Activated CD8-positive, alpha-beta memory T cell treated with anti-CD3 and anti-CD28 coated beads for 48 hours (primary cell): Measurements from ENCODE around the gene BCORL1.

ENCODE experiments used
- DNase-seq, 3 experiments: peaks; one replicate each; pipeline ENCODE4 v3.0.0-alpha.2; 2020; ENCODE audit warnings: low read depth in 2 of 3, low spot score in 2 of 3

Gene BCORL1

DNA sequence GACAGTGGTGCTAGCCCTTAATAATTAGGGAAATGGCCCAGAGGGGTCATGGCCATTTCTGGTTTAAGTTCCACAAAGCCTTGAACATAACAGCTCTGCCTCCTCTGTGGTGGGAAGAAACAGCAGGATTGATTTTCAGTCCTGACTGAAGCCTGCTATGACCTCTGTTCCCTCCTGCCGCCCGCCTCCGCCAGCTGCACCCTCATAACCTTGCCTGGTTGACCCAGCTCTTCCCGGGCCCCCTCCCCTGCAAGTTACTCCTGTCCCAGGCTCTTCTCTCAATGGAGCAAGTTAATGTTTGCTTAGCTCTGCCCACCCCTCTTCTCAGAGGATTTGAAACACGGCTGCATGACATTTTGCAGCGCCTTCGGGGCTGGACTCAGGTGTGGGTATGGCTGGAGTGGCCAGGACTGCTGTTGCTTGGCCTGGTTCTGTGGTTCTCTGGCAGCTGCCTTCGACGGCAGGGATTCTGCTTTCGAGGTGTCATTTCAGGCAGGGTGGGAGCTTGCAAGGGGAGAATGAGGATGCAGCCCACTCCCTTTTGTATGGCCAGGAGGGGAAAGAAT is 27.3 kb downstream of the BCORL1 start:
- no peak for DNase-seq

DNA sequence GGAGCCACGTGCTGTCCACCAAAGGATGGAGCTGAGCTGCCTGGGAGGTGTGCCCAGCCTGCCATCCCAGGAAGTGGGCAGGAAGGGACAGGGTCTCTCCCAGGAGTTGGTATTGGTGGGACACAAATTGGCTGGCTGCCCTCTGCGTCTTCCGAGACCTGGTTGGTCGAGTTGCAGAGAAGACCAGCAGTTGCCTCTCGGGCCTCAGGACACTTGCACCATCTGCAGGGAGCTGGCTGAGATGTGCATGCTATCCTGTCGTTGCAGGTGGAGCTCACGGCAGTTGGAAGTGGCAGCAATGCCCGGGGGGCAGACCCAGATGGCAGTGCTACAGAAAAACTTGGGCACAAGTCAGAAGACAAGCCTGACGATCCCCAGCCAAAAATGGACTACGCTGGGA is 30.2 kb downstream of the BCORL1 start:
- DNase-seq, result no peak

DNA sequence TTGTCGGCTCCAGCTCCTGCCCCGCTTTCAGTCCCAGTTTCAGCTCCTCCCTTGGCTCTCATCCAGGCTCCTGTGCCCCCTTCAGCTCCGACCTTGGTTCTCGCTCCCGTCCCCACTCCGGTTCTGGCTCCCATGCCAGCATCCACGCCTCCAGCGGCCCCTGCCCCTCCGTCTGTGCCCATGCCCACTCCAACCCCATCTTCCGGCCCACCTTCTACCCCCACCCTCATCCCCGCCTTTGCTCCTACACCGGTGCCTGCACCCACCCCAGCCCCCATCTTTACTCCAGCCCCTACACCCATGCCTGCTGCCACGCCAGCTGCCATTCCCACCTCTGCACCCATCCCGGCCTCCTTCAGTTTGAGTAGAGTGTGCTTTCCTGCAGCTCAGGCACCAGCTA is 31.2 kb downstream of the BCORL1 start:
- no peak for DNase-seq

GRCh38 chrX:130014356-130014755 is 31.9 kb downstream of the BCORL1 start:
- no peak for DNase-seq

DNA sequence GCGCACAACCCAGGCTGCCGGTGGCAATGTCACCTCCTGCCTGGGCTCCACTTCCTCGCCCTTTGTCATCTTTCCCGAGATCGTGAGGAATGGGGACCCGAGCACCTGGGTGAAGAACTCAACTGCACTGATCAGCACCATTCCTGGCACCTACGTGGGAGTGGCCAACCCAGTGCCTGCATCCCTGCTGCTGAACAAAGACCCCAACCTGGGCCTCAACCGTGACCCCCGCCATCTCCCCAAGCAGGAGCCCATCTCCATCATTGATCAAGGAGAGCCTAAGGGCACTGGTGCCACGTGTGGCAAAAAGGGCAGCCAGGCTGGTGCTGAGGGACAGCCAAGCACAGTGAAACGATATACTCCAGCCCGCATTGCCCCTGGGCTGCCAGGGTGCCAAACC is 32.3 kb downstream of the BCORL1 start:
- no peak for DNase-seq

DNA sequence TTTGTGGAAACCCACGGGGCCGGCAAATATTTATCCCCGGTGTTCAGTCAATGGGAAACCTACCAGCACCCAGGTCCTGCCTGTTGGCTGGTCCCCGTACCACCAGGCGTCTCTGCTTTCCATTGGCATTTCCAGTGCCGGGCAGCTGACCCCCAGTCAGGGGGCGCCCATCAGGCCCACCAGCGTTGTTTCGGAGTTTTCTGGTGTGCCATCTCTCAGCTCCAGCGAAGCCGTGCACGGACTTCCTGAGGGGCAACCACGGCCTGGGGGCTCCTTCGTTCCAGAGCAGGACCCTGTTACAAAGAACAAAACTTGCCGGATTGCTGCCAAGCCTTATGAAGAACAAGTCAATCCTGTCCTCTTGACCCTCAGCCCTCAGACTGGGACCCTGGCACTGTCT is 32.7 kb downstream of the BCORL1 start:
- DNase-seq, result no peak

- DNase-seq, result no peak
These were observed 35.7 kb downstream of the BCORL1 start for GRCh38 chrX:130018143-130018542.

GRCh38 chrX:130020661-130021324 is 38.4 kb downstream of the BCORL1 start:
- DNase-seq, result no peak

GRCh38 chrX:130024127-130024526 is 41.7 kb downstream of the BCORL1 start:
- DNase-seq, result peak in 2 of 3 experiments; percentile 9 to 26

- no peak for DNase-seq
These were observed 42.8 kb downstream of the BCORL1 start for GRCh38 chrX:130025256-130025655.

DNA sequence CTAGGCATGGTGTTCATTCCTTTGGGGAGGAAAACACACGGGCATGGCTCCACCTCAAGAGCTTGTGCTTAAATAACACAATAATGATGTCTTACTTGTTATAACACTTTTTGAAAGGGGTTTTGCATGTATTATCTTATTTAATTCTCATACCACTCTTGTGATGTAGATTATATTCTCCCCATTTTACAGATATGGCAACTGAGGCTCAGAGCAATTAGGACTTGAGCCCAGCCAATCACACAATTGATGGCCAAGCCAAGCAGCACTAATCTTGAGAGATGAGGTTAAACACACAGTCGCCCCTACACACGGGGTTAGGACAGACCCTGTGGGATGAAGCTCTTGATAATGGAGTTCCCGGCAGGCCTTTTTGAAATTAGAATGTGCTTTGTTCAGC is 45.1 kb downstream of the BCORL1 start:
- no peak for DNase-seq

DNA sequence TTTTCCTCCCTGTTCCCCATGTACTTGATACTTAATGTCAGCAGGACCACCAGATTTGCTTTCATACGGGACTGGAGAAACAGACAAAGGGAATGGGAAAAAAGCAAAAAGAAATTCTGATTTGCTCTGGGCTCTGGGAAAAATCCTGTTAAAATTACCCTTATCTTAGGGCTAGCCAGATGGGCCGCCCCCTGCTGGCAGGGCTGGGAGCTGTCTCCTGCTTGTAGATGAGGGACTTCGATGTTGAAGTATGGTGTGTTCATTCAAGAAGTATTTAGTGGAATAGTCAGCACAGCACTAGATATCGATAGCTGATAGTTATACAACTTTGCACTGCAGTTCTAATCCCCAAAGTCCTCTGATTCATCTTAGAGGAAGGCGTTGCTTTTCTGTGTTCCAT is 45.8 kb downstream of the BCORL1 start:
- DNase-seq, result peak in 1 of 3 experiments; percentile 11

DNA sequence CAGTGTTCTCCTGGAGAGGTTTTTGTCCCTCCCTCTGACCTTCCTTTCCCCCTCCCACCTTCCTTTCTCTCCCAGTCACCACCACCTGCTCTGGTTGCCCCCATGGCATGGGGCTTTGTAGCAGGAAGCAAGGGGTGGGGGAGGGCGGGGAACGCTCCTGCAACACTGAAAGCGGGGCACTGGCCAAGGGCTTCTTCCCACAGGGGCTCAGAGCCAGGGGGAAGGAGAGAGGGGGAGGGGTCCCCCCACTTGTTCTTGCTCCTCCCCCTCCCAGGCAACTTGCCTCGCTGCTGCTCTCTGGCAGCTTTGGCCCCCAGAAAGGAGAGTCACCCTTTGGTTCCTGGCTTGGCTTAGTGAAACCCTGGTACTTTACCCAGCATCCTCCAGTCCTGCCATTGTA is 48.4 kb downstream of the BCORL1 start:
- no peak for DNase-seq

- DNase-seq, result no peak
These were observed 50.1 kb downstream of the BCORL1 start for GRCh38 chrX:130032552-130032951.

DNA sequence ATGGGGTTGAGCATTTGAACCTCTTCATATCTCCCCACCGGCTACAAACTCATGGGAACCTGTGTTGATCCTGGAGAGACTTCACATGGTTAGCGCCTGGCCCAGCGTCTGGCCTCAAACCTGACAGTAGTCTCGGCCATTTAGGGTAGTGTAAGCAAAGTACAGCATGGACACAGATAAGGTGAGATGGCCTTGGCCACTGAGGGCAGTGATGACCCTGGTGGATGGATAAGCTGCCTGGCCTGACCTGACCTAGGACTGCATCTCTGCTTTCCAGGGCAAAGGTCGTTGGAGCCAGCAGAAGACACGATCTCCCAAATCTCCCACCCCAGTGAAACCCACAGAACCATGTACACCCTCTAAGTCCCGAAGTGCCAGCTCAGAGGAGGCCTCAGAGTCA is 51.7 kb downstream of the BCORL1 start:
- no peak for DNase-seq

- DNase-seq, result no peak
These were observed 57.4 kb downstream of the BCORL1 start for GRCh38 chrX:130039847-130040246.

GRCh38 chrX:130047416-130047815 is 65.0 kb downstream of the BCORL1 start:
- no peak for DNase-seq

DNA sequence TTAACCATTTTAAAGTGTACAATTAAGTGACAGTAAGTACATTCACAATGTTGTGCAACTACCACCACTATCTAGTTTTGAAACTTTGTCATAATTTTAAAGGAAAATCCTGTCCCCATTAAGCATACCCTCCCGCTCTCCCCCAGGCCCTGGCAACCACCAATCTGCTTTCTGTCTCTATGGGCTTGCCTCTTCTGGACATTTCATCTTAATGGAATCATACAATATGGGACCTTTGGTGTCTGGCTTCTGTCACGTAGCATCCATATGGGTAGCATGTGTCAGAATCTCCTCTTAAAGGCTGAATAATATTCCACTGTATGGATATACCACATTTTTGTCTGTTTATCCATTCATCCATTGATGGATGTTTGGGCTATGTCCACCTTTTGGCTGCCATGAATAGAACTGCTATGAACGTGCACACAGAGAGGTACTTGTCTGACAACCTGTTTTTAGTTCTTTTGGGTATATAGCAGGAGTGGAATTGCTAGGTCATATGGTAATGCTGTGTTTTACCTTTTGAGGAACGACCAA is 66.3 kb downstream of the BCORL1 start:
- no peak for DNase-seq

- no peak for DNase-seq
These were observed 67.4 kb downstream of the BCORL1 start for GRCh38 chrX:130049821-130050220.

DNA sequence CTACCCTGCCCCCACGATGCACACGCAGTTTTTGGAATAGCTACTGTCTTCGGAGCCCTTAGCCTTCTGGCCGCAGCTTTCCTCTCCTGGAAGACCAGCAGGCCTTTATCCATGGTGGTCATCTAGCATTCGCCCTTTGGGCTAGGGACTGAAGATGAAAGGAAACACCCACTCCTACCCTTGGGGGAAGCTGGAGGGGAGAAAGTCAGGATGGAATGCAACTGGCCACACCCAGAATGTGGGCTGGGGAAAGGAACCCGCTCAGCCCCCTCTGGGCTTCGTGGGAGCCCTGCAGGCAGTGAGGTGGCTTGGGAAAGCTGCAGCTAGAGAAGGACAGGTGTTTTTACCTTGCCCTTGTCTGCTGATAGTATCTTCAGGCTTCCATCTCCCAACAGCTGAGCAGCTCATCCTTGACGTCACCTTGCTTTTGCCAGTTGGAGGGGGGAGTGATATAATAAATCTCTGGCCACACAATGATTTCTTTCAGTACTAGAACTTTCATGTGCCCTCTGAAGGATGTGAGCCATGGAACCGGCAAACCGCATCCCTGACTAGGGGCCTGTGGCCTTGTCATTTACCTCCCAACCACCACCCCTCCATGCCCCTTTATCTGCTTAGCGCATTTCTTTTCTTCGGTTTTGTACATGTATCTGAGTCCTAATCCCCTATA is 68.9 kb downstream of the BCORL1 start:
- DNase-seq, result no peak

GRCh38 chrX:130053236-130053635 is 70.8 kb downstream of the BCORL1 start:
- DNase-seq, result no peak

DNA sequence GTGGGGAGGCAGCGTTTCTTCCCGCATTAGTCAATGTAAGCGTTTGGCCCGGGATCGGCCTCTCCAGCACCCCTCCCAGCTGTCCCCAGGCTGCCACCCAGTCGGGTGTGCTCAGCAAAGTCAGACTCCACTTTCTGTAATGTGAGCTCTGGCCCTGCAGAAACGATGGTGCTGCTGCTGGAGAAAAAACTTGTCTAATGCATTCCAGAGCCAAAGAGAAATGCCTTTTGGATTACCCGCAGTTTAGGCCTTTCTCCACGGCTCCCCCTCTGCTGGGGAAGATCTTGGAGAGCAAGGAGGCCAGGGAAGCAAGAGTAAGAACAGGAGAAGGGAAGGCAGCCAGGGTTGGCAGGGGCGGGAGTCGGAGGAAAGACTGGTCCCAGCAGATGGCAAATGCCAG is 72.7 kb downstream of the BCORL1 start:
- DNase-seq, result no peak
